Fibroblast of skin of right biceps (primary cell): Measurements from ENCODE around the gene THSD4.

Source experiments
- DNase-seq: peaks from one replicate; pipeline ENCODE4 v3.0.0-alpha.2; 2013

Gene THSD4

DNA sequence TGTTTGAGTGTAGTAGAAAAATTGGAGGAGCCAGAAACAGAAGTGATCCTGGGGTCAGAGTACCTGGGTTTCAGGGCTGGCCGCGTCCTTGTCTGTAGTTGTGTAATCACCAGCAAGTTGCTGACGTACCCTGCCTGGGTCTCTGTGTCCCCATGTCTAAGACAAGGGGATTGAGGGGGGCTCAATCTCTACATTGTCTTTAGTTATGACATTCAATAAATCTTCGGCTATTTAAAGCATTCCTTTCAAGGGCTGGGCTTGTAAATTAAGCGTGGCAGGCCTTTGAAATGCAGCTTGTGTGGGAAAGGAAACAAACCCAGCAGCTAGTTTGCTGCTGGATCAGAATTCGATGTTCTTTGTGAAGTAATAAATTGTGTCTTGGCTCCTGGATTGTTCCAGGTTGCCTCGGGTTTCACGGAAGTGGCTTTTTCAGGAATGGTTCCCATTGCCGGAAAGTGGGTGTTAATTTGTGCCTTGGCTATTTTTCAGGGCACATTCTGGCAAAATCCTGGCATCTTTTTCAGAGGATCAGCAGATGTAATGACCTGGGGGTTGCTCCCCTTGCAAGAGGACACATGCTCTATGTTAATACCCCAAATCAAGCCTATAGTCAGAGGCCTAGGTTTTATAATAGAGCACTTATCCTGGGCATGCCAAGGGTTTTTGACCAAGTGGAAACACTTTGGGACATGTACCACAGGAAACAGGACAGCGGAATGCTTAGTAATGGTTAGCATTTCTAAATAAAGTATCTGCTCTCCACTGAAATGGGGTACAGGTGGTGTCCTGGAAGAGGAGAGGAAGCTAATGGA, 400.3 kb downstream of the THSD4 start:
- DNase-seq, result no peak

DNA sequence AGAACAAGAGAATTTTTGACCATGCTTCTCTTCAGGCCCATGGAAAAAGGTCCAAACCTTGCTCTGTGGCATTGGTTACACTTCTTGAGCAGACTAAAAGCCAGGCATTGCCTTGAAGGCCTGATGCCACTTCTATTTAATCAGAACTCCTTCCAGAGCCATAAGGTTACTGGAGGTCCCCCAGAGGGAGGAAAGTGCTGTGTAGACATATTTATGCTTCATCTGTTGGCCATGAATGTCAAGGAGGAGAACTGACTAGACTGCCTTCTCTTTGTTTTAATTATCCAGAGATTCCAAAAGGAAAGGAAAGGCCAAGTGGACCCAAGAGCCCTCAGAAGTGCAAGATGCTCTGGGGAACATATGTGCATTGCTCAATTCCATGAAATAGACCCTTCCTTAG, 402.5 kb downstream of the THSD4 start:
- DNase-seq, result no peak

GRCh38 chr15:71518661-71519060, 403.4 kb downstream of the THSD4 start:
- no peak for DNase-seq

DNA sequence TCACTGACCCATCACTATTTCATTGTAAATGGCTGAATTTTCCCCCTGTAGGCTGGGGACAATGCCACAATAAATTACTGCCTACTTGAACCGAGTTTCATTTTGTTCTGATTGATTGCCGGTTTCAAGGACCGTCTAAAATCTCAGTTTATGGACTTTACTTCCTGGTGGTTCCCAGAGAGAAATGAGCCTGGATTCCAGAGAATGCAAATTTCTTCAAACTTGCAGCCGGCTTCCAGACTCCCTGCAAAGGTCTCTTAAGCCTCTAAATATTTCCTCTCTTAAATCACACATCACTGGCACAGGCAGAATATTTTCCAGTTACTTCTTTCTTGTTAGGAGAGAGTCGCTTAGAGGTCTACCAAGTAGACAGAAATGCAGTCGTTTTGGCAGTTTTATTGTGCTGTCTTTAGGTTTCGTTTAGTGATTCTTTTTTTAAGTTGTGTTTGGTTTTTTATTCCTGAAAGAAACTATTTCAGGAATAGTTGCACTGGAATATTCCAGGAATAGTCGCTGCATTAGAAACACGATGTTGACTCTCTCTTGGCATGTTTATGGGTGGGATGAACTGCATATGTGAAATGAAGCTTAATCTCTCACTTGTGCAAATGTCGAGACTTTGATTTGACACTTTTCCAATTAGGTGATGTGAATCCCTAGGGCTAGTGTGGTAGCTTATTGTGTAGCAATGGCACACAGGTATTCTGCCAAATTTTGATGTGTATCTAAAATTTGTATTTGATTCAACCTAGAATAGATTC, 411.0 kb downstream of the THSD4 start:
- peak; percentile 71 for DNase-seq

DNA sequence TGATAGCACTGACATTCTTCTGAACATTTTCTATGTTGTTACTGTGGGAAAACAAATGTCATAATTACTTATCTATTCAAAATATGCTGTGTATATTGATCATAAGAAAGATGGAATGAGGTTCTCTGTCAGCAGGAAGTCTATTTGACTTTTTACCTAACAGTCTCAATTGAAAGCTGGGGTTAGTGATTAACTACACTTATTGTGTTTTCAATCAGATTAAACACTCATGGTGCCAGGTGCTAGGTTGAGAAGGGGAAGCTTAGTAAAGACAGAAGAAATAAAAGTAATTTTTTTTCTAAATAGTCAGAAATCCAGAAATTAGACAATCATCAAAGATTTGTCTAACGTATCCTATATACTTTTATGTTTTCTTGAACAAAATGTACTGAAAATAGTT, 414.1 kb downstream of the THSD4 start:
- no peak for DNase-seq

GRCh38 chr15:71530116-71530515, 414.8 kb downstream of the THSD4 start:
- DNase-seq, result no peak

- DNase-seq, result peak; percentile 34
Measured at GRCh38 chr15:71532994-71533393, 417.7 kb downstream of the THSD4 start.

DNA sequence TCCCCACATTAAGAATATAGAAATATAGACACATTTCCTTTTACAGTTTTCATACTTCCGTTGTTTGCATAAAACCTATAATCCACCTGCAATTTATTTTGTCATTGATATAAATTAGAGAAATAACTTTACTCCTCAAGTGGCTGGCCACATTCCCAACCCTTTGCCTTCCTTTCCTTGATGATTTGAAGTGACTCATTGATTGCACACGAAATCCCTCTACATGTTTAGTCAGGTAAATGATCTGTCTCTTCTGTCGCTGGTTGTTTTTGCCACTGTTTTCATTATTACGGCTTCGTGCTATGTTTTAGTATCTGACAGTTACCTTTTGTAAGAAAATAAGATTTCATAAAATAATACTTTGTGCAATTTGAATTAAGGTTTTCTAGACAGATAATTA, 422.9 kb downstream of the THSD4 start:
- DNase-seq, result no peak

GRCh38 chr15:71541746-71542145, 426.5 kb downstream of the THSD4 start:
- DNase-seq, result no peak

GRCh38 chr15:71542836-71543235, 427.6 kb downstream of the THSD4 start:
- DNase-seq, result peak; percentile 51

DNA sequence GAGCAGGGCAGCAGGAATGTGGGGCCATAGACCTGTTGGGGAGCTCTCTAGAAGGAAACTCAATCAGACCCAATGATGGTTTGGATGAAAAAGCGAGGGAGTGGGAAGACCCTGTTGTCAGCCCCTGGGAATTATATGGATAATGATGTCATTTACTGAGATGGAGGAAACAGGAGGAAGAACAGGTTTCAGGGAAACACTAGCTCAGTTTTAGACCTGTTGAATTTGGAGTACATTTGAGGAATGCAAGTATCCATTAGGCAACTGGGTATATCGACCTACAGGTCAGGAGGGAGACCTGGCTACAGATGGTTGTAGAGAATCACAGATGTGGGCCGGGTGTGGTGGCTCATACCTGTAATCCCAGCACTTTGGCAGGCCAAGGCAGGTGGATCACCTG, 428.1 kb downstream of the THSD4 start:
- DNase-seq, result no peak

GRCh38 chr15:71545223-71545760, 430.0 kb downstream of the THSD4 start:
- DNase-seq, result peak; percentile 59

DNA sequence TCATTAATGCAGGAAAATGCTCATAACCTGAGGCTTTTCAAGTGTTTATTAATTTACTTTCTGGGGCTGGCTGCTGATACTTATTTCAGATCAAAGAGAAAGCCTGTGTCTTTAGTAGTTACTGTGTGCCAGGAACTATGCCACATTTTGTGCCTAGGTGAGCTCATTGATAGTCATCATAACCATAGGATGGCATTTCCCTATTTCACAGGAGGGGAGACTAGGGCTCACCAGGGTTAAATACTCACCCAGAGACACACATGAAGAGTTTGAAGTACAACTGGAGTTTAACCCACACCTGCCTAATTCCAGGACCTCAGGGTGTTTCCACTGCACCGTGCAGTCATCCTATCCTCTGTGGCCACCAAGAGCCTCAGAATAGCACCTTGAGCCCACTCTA, 430.7 kb downstream of the THSD4 start:
- no peak for DNase-seq

DNA sequence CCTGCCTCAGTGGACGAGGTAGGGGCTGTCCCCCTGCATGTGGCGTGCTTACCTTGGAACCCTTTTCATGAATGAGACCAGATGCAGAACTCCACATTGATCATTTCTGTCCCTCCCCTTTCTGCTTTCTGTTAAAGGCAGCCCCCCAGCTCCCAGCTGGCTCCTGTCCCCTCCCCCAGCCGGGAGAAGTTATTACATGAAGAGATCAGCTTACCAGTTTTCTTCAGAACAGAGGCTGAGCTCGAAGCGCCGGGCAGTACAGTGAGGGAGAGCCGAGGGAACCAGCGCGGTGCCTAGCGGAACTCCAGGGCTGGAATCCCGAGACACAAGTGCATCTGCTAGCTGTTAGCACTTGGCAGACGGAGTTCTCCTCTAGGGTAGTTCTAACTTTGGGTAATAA, 431.7 kb downstream of the THSD4 start:
- peak; percentile 25 for DNase-seq

GRCh38 chr15:71548401-71548807, 433.1 kb downstream of the THSD4 start:
- no peak for DNase-seq

- DNase-seq, result no peak
Measured at GRCh38 chr15:71549091-71549490, 433.8 kb downstream of the THSD4 start.

DNA sequence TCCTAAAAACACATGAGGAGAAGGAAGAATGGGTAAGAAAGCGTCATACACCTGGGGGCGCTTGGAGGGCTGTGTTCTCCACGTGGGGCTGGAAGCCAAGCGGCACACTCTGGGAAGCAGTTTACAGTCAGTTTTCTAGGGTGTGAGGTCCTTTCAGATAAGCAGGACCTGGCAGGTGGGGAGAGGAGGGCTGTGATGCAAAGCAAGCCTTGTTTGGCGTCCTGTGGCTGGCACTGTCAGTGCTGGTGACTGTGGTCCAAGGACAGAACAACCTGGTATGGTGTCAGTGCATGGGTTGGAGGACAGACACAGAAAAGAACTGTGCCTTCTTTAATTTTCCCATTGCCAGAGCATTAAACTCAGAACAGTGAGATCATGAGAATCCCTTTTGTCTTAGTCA, 434.4 kb downstream of the THSD4 start:
- DNase-seq, result no peak

DNA sequence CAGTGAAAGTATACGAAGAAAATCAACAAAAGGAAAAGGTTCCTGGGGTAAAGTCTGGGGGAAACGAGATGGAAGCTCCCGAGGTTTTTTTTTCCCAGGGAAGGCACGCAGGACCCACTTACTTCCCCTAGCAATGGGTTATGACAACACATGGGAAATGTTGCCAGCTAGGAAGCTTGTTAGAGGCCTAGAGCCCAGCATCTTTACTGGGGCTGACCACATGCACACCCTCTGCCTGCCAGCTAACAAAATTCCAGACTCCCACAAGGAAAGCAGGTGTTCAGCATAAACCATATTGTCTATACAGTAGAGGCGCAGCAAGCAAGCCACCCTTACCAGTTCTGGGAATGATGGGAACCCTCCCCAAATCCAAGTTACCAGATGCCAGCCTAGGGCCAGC, 436.3 kb downstream of the THSD4 start:
- DNase-seq, result no peak

DNA sequence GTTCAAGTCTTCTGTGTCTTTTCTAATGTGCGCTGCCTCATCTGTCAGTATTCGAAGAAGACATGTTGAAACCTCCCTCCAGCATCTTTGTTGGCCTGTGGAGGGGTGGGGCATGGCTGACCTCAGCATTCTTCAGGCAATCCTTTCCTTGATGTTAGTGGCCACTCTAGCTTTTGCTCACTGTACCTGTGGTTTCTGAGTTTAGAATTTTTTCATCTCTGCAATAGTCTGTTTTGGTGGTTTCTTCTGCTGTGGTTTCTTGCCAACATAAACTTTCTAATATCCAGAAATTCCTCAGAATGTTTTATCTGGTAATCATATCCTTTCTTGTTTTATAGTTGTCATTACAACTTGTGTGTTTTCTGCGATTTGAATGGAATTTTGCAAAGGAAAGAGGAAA, 443.8 kb downstream of the THSD4 start:
- peak; percentile 91 for DNase-seq

DNA sequence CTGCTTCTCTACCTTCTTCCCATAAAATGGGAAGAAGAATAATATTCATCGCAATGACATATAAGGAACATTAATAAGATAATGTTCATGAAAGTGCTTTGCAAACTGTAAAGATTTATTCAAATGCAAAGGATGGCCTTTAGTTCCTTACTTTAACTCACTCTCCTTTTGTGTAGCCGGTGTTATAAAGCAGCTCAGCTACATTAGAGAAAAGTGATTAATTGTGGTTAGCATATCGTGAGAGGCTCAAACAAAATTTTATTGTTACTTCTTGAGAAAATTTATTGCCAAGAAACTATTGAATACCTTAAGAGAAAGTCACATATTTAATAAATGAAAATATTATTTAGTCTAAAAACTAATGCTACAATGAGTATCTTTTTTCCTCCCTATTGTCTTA, 444.3 kb downstream of the THSD4 start:
- no peak for DNase-seq

- DNase-seq, result peak; percentile 62
Measured at GRCh38 chr15:71562251-71562650, 447.0 kb downstream of the THSD4 start.

GRCh38 chr15:71564217-71564616, 448.9 kb downstream of the THSD4 start:
- DNase-seq, result no peak

DNA sequence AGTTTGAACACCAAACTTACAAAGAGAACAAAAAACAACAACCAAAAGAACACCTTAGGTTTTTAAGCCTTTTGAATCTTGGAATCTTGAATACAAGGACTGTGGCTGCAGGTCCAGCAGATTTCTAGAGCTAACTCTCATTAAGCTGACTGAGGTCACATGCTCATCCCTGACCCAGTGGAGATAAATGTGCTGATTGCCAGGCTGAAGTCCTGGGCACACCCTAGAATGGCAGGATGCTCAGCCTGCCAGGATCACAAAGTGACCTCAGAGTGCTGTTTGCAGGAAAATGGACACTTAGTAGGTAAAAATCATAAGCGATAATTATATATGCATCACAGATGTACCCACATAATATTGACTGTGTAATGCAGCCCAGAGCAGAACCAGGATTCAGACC, 449.7 kb downstream of the THSD4 start:
- DNase-seq, result no peak

GRCh38 chr15:71565631-71566160, 450.4 kb downstream of the THSD4 start:
- peak; percentile 43 for DNase-seq
